ENCODE data around the gene COIL. TPM values are rescaled to one million over a fixed set of nuclear protein-coding genes. Genes with fewer than 3 reads are reported as not detected.

The COIL gene
- polyA plus RNA-seq, 1 donor: 16.6 TPM

DNA sequence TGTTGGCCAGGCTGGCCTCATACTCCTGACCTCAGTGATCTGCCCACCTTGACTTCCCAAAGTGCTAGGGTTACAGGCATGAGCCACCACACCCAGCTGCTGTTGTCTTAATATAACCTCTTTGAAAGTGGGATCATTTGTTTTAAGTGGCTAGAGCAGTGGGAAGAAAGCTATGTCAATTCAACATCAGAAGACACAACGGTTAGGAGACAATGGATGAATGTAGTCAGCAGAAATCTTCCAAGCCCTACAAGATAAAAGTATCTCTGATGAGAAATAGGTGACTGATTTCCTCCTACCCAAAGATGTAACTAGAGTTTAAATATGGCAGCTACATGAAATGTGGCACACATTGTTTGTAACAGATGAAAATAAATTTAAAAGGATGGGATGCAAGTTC, 27.0 kb downstream of the COIL start:
- DNase-seq: no peak

DNA sequence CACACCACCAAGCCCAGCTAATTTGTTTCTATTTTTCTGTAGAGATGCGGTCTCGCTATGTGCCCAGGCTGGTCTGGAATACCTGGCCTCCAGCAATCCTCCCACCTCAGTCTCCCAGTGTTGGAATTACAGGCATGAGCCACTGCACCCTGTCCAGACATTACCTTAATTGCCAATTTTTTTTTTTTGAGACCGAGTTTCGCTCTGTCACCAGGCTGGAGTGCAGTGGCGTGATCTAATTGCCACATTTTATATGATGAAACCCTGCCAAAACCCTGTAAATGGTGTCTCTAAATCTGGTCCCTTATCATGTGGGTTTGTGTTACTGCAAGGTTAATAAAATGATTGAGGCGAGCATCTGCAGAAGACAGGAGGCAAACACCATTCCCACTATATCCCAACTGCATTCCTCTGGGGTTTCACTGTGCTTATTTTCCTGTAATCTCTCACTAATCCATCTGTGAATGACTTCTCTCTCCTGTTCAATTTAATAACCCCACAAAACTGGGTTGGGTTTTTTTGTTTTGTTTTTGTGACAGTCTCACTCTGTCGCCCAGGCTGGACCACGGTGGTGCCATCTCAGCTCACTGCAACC, 27.6 kb downstream of the COIL start:
- DNase-seq: no peak

DNA sequence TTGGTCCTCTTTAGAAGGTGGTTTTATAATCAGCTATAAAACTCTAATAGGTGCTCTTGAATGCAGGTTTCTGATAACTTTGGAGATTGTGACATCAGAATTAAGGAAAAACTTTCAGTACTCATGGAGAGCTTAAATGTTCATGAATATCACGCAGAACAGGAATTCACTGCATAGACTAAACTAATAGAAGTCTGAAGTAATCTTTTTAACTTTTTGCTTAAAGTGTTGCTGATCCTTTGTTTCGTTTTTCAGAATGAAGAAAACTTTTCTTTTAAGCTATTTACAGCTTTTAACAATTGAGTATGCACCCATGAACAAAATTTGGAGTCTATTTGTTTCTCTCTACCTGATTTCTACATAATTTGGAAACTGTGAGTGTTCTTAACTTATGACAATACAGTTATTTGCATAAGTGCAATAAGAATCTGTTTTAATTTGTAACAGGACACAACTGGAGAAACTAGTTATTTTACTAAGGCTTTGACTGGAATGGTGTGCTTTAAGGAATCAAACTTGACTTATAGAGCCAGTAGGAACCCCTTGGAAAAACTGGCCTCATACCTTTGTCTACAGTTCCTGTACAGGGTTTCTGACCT, 30.0 kb downstream of the COIL start:
- no peak for DNase-seq

DNA sequence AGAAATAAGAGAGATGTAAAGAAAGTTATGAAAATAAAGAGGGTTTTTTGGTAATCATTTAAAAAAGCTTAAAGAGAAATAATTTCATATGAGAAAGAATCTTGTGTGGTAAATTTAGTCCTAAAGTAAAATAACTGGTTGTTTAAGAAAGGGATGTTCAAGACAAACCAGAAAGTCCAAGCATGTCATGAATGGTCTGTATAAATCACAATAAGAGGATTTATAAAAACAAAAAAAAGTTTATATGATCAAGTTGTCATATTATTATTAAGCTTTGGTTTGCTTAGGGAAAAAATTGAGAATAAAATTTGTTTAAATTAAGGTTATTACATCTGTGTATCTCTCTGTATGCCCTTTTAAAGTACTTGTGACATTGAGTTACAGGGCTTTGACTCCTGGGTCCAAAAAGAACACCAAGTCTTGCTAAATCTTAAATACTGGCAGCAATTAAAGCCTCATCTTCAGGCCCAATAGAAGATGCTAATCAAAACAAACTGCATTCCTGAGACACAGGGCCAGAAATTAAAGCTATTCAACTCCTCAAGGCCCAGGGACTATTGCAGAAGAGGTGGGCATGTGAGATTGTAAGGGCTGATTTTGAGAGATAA, 31.4 kb downstream of the COIL start:
- DNase-seq: no peak

DNA sequence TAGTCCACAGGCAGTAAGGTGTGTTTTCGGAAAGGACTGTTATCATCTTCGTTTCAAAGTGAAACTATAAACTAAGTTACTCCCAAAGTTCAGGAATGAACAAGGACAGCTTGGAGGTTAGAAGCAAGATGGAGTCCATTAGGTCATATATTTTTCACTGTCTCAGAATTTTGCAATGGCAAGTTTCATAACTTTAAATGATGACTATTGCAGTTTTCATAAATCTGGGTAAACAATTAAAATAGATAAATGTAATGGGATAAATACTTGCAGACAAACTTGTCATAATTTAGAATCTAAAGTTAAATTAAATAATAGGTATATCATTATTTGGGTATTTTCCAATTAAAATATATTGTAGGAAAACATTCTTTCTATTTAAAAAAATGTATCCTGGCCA, 32.3 kb downstream of the COIL start:
- no peak for DNase-seq

DNA sequence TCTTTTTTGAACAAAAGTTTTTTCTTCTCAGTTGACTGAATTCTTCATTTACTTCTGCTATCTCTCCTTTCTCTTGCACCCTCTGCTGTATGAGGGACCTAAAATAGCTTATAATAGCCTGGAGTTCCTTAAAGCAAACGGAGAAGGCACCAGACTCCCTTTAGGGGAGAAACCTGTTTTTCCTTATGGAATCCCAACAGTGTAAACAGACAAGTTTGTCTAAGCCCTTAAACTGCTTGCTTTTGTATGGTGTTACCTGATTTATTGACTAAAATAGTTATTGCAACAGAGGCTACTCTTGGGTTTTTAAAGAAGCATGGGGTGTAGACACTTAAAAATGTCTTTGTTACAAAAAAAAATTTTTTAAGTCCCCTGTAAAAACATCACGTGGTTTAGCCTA, 34.1 kb downstream of the COIL start:
- DNase-seq: no peak

DNA sequence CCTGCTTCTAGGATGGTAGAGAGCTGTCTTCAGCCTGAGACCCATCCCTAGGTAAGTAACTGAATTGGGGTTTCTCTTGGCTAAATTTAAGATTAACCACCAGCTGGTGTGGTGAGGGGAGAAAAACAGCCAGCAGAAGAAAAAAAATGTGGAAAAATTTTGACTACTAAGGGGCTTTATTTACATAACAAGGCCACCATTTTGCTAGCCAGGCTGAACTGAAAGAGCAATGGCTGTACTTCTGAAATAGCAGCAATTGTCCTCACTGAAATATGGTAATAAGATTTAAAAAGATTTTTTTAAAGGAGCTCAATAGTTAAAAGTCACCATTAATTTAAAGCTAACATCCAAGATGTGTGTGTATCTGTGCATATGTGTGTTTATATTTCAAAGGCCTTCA, 34.6 kb downstream of the COIL start:
- DNase-seq: no peak

DNA sequence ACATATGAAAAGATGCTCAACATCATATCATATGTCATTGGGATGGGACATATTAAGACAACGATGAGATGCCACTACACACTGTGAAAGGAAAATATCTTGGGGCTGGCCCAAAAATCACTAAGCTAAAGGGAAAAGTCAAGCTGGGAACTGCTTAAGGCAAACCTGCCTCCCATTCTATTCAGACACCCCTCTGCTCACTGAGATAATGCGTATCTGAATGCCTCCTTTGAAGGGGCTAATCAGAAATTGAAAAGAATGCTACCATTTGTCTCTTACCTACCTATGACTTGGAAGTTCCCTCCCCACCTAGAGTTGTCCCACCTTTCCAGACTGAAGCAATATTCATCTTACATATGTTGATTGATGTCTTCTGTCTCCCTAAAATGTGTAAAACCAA, 35.8 kb downstream of the COIL start:
- DNase-seq: no peak

DNA sequence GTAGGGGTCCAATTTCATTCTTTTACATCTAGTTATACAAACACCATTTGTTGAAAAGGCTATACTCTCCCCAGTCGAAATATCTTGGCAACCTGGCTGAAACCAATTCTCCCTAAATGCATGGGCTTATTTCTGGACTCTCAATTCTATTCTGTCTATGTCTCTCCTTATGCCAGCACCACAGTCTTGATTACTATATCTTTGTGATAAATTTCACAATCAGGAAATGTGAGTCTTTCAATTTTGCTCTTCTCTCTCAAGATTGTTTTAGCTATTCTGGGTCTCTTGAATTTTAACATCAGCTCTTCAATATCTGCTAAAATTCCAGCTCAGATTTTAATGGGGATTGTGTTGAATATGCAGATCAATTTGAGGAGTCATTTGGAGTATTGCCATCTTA, 41.1 kb downstream of the COIL start:
- DNase-seq: no peak

DNA sequence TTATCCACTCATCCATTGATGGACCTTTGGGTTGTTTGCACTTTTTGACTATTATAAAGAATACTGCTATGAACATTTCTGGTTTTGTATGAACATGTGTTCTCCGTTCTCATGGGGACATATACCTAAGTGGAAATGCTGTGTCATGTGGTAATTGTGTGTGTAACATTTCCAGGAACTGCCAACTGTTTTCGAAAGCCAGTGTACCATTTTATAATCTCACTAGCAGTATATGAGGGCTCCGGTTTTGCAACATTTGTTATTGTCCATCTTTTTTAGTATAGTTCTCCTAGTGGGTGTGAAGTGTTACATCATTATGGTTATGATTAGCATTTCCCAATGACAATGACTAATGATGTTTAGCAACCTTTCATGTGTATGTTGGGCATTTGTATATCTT, 41.9 kb downstream of the COIL start:
- no peak for DNase-seq

DNA sequence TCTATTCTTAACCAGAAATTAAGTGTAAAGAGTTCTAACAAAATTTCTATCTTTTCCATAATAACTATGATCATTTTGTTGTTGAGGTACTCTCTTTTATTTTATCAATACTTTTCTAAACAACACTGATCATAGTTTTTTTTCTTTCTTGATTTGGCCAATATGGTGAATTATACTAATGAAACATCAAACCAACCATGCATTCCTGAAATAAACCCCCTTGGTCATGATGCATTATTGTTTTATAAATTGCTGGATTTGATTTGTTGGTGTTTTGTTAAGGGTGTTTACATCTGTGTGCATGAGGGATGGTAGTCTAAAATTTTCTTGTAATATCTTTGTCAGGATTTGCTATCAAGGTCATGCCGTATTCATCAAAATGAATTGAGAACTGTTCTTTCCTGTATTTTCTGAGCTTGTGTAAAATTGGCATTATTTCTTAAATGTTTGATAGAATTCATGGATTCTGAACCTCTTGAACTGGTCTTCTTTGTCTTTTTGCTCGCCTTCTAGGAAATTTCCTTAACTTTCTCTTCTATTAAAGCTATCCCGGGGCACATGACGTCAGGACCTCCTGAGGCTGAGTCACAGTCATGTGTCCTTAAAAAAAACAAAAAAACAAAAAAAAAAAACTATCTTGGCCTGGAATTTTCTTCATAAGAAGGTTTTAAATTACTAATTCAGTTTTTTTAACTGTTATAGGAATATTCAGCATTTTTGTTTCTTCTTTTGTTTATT, 43.1 kb downstream of the COIL start:
- DNase-seq: no peak

DNA sequence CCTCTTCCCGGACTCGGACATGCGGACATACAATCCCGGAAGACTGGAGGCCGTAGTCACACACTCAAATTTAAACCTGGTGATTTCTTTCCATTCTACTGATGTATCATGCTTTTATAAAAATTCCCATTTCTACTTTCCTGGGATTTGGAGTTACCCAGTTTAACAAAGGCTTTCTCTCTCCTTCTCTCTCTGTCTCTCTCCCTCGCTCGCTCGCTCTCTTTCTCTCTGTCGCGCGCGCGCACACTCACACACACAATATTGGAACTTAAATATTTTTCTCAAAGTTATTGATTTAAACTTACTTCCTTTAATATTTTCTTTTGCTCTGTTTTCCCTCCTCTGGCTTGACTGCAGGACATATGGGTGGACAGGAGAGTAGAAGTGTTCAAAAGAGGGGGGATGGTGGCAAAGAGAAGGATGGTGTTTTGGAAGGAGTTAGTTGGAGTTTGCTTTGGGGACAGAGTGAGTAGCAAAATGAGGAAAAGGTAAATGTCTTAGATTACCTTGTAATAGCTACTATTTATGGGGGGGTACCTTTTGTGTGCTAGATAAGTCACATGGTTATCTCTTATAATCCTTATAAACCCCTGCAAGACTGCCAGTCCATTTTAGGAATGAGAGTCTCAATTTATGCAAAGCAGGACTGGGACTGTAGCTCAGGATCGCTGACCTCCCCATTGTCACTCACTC, 46.1 kb downstream of the COIL start:
- DNase-seq: no peak

DNA sequence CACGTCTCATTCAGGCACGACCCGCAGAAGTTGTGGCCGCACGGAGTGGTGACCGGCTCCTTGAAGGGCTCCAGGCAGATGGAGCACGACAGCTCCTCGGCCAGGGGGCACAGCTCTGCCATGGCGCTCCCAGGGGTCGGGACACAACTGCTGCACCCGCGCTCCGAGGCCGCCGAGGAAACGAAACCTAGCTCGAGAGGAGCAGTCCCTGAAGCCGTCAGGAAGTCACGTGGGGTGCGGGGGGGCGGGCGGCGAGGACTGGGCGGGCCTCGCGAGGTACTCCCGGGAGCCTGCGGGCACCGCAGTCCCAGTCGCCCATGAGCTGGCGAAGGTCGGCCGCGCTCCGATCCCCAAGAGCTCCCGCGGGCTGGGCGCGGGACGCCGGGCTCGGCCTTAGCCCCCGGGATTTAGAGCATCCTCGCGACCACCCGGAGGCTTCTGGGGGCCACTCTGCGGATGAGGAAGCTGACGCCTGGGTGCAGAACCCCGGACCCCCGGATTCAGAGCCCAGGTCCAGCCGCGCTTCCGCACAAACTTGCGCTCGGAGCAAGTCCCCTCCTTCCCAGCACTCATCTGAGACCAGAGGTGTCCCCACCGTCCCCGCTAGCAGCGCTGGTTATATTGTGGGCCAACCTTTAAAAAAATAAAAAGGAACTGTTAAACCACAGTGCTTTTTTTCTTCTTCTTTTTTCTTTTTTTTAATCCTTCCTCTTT, 46.8 kb downstream of the COIL start, which contains the start of gene TRIM25:
TRIM25 (minus strand) TSS at position 183 of the 714 bp plus-strand sequence; CDS start at position 122, 61 bp downstream.
- DNase-seq: peak; percentile 93

DNA sequence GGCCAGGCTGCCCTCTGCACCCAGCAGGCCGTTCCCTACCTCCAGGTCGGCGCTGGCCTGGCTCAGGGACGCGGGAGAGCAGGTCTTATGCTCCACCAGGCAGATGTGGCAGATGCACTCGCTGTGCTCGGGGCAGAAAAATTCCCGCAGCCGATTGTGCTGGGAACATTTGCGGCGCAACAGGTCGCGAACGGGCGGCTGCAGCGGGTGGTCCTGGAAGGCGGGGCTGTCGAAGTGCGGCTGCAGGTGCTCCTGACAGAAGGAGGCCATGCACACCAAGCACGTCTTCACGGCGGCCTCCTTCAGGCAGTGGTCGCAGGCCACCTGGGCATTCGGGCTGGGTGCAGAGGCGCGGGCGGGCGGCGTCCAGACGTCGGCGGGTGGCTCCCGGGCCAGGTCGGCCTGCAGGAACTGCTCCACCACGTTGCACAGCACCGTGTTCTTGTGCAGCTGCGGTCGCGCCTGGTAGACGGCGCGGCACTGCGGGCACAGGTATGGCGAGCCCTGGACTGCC, 47.4 kb downstream of the COIL start:
- DNase-seq: no peak

DNA sequence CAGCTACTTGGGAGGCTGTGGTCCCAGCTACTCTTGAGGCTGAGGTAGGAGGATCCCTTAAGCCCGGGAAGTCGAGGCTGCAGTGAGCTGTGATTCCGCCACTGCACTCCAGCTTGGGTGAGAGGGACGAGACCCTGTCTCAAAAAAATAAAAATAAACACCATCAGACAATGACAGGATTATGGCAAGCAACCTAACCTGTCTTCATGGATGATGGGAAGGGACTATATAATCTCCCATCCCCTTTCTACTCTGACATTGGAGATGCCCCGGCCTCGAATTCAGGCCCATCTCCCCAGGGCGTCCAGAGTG, 47.9 kb downstream of the COIL start:
- DNase-seq: no peak

DNA sequence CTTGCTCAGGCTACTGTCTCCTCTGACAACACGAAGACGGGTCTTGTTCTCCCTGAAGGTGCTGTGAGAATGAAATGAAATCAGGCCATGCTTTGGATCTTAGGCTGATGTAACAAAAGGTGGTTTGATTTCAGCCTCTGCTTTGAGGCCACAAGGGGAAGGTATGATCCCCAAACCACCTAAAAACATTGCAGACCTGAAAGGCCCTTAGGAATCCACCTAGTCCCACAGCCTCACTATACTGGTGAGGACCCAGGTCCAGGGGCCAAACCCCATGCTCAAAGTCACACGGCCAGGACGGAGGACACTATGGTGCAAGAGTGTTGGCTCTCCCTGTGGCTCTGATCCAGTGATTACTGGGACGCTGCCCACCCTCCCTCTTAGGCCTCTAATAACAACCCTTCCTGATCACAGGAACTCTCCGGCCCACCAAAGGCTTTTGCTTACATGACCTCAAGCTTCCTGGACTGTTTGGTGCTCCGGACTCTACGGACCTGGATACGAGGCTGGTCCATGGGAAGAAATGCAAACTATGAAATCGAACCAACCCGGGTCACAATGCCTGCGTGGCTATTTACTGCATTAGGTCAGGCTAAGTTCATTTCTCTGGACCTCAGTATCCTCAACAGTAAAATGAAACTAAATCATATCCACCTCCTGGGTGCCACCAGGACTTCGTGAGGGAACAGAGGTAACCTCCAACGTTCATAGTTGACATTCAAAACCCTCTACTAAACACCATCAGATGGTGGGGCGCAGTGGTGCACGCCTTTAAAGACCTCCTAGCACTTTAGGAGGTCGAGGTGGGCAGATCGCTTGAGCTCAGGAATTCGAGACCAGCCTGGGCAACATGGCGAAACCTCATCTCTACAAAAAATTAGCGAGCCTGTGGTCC, 48.5 kb downstream of the COIL start:
- no peak for DNase-seq

DNA sequence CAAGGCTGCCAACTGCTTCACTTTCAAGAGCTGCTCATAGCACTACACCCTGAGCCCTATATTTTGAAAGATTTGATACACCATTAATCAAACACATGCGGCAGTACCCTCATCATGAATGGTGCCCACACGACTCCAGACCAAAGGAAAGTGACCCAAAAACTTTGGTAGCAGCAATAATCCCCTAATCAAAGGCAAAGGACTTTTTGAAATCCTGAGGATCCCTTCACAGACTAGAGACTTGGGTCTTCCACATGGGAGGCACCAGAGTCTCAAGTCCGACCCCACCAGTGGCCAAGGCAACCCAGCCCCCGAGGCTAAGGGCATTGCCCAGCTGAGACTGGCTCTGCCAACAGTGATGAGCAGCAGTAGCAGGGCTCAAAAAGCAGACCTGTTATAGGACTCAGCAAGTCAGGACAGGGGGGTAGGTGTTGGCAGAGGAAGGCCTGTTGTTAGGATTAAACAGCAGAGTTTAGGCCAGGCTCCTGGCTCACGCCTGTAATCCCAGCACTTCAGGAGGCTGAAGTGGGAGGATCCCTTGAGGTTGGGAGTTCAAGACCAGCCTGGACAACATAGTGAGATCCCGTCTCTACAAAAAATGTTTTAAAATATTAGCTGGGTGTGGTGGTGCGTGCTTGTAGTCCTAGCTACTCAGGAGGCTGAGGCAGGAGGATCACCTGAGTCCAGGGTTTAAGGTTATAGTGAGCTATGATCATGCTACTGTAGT, 50.2 kb downstream of the COIL start:
- no peak for DNase-seq

DNA sequence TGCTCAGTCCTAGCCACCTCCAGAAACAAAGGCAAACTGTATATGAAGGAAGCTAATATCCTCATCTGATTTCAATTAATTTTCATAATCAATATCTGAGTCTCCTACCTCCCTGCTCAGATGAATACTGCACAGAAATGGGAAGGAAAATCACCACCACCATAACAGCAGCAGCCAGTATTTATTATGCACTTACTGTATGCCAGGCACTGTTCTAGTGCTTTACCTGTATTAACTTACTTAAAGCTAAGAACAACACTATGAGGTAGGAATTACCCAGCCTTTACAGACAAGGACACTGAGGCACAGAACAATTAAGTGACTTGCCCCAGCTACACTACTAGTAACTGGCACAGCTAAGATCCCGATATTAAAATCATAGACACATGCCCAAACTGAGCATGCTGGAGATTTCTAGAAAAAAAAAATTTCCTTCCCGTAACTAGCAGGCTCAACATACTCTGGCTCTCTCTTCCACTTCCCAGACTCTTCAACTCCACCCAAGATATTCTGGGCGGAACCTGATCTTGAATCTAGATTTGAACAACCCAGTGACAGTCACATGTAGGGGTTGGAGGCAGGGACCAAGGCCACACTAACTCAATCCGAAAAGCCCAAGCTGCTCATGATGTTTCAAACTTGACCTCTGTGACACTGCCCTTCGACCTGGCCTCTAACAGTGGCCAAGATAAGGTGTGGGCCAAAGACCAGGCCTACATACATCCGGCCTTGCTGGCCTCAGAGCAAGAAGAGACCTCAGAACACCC, 50.9 kb downstream of the COIL start:
- no peak for DNase-seq

DNA sequence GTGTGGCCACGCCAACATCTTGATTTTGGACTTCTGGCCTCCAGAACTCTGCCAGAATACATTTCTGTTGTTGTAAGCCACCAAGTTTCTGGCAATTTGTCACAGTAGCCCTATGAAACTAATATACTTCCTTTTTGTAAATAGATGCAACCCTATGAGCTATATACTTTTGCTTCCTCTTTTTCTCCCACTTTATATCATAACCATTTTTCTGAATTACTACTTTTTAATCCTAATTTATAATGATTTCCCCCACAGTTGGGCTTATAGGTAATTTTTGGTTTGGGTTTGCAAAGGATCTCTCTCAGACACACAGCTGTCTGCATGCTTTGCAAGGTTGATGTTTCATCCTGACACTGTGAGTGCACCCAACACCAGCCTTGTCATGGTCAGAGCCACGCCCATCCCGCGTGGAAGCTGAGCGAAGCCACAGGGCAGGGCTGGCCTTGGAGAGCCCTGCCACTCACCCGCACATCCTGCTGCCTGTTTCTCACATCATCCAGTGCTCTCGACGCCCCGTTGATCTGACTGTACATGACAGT, 52.8 kb downstream of the COIL start:
- no peak for DNase-seq

Measured in hindlimb muscle (tissue), 1 donor.